GM18499 (cell line): ENCODE results near the gene CCZ1.
"Not testable (repeated sequence)": the region's sequence is repeated elsewhere in the genome, so short reads cannot be mapped to it uniquely, and the experiment has no call there.

ENCODE experiments used
- ATAC-seq: cut with Tn5 transposase; IDR thresholded peaks from one replicate; pipeline ENCODE4 v1.9.1; 2021; ENCODE audit warnings: moderate number of reproducible peaks; ENCODE audit not compliant: insufficient read depth, unreplicated experiment

The CCZ1 gene

GRCh38 chr7:5898480-5899224, at the start of gene CCZ1:
Gene CCZ1, plus strand, starts transcription at chr7:5898733. Its CDS starts 67 bp downstream, at chr7:5898800.
- ATAC-seq = peak; percentile 42

- ATAC-seq = no peak
These were observed 47.6 kb upstream of the CCZ1 start for GRCh38 chr7:5850944-5851343.

GRCh38 chr7:5854738-5855137, 43.8 kb upstream of the CCZ1 start:
- ATAC-seq = no peak

GRCh38 chr7:5857041-5857575, 41.4 kb upstream of the CCZ1 start:
- ATAC-seq = not testable (repeated sequence)

- ATAC-seq = not testable (repeated sequence)
These were observed 40.0 kb upstream of the CCZ1 start for GRCh38 chr7:5858494-5858893.

GRCh38 chr7:5861281-5861680, 37.3 kb upstream of the CCZ1 start:
- ATAC-seq = not testable (repeated sequence)

GRCh38 chr7:5862753-5863366, 35.7 kb upstream of the CCZ1 start:
- not testable (repeated sequence) for ATAC-seq

- ATAC-seq = not testable (repeated sequence)
These were observed 33.1 kb upstream of the CCZ1 start for GRCh38 chr7:5865279-5865931.

- no peak for ATAC-seq
These were observed 31.5 kb upstream of the CCZ1 start for GRCh38 chr7:5867060-5867459.

- ATAC-seq = not testable (repeated sequence)
These were observed 29.6 kb upstream of the CCZ1 start for GRCh38 chr7:5868928-5869341.

- no peak for ATAC-seq
These were observed 28.8 kb upstream of the CCZ1 start for GRCh38 chr7:5869691-5870090.

- ATAC-seq = no peak
These were observed 28.2 kb upstream of the CCZ1 start for GRCh38 chr7:5870311-5870710.

- ATAC-seq = no peak
These were observed 26.2 kb upstream of the CCZ1 start for GRCh38 chr7:5872326-5872725.

GRCh38 chr7:5879591-5879990, 18.9 kb upstream of the CCZ1 start:
- ATAC-seq = not testable (repeated sequence)

GRCh38 chr7:5880106-5880505, 18.4 kb upstream of the CCZ1 start:
- ATAC-seq = not testable (repeated sequence)

GRCh38 chr7:5884431-5884830, 14.1 kb upstream of the CCZ1 start:
- not testable (repeated sequence) for ATAC-seq

GRCh38 chr7:5888021-5888420, 10.5 kb upstream of the CCZ1 start:
- ATAC-seq = not testable (repeated sequence)

GRCh38 chr7:5890244-5890643, 8.3 kb upstream of the CCZ1 start:
- not testable (repeated sequence) for ATAC-seq

GRCh38 chr7:5892498-5892897, 6.0 kb upstream of the CCZ1 start:
- ATAC-seq = no peak

GRCh38 chr7:5897369-5897919, 1.1 kb upstream of the CCZ1 start:
- ATAC-seq = not testable (repeated sequence)

- not testable (repeated sequence) for ATAC-seq
These were observed 4.5 kb downstream of the CCZ1 start for GRCh38 chr7:5903002-5903401.
